Right kidney (tissue), 9 donors: ENCODE measurements around the gene TUBB8B.
"Not testable (repeated sequence)": the region's sequence is repeated elsewhere in the genome, so short reads cannot be mapped to it uniquely, and the experiment has no call there.

Experiments used
- DNase-seq: peaks from one replicate; pipeline ENCODE4 v3.0.0-alpha.2; 2016
- long read RNA-seq, 8 donors: transcript quantifications; one replicate each; lab custom pipeline, GENCODE V29; 2026

The TUBB8B gene
- long read RNA-seq, donor 1 = 0 reads
- long read RNA-seq, donor 2 = 0 reads
- long read RNA-seq, donor 3 = 0 reads
- long read RNA-seq, donor 4 = 0 reads
- long read RNA-seq, donor 5 = 0 reads
- long read RNA-seq, donor 6 = 0 reads
- long read RNA-seq, donor 7 = 0 reads
- long read RNA-seq, donor 8 = 0 reads

DNA sequence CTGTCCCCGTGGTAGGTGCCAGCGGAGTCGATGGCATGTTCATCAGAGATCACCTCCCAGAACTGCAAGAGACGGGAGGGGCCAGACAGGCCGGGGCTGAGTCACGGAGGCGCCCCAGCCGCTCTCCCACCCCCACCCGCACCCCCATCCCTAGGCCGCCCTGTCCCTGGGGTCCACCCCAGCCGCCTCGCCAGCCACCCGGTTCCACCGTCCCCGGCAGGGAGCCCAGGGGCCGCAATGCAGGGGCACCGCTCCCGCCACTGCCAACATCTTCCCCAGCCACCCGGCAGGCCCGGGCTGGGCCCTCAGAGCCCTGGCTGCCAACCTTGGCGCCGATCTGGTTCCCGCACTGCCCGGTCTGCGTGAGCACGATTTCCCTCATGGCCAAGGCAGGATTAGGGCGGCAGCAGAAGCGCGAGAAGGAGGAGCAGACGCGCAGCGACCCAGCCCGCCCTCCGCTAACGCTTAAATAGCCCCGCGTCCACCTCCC, at the start of gene TUBB8B:
Gene TUBB8B (minus strand): TSS at position 440 of the 490 bp plus-strand sequence. CDS start 58 bp downstream, at position 382.
- DNase-seq = not testable (repeated sequence)

- DNase-seq = not testable (repeated sequence)
These were observed 48.0 kb upstream of the TUBB8B start for GRCh38 chr18:97252-97914.

GRCh38 chr18:96767-97131, 47.3 kb upstream of the TUBB8B start:
- not testable (repeated sequence) for DNase-seq

GRCh38 chr18:96101-96766, 46.8 kb upstream of the TUBB8B start:
- DNase-seq = not testable (repeated sequence)

DNA sequence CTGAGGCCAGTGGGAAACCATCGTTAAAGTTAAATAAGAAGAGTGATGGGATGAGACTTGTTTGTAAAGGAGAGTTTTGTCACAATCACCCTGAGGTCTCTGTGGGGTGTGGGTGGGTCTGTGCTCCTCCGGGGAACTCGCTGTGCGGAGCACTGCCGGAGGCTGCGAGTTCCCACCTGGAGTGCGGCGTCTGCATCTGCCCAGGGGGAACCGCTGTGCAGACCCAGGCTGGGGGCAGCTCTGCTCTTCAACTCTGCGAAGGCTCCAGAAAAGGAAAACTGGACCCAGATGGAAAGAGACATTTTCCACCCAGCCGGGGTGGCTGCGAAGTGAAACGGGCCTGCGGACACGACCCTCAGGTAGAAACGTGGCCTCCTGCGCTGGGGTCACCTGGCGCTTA, 46.2 kb upstream of the TUBB8B start:
- not testable (repeated sequence) for DNase-seq

DNA sequence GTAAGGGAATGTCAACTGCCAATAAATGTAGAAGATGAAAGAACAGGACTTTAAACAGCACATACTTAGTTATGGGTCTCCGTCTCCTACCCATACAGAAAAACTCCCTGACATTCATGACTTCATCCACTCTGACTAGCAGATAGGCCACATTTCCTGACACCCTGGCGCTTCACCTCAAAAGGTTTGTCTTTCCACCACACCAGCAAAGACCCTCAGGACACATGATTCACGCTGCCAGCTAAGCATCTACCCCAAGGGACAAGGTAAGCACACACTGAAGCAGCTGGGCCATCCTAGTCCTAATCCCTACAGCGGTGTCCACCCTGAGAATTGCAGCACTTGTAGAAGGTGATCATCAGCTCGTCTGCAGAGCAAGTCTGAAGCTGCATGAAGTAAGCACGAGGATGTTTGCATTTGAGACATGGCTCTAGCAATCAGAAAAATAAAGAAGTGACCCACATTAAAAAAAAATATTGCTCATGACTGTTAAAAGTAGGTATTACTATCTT, 44.5 kb upstream of the TUBB8B start:
- not testable (repeated sequence) for DNase-seq

GRCh38 chr18:91561-91960, 42.1 kb upstream of the TUBB8B start:
- DNase-seq = not testable (repeated sequence)

DNA sequence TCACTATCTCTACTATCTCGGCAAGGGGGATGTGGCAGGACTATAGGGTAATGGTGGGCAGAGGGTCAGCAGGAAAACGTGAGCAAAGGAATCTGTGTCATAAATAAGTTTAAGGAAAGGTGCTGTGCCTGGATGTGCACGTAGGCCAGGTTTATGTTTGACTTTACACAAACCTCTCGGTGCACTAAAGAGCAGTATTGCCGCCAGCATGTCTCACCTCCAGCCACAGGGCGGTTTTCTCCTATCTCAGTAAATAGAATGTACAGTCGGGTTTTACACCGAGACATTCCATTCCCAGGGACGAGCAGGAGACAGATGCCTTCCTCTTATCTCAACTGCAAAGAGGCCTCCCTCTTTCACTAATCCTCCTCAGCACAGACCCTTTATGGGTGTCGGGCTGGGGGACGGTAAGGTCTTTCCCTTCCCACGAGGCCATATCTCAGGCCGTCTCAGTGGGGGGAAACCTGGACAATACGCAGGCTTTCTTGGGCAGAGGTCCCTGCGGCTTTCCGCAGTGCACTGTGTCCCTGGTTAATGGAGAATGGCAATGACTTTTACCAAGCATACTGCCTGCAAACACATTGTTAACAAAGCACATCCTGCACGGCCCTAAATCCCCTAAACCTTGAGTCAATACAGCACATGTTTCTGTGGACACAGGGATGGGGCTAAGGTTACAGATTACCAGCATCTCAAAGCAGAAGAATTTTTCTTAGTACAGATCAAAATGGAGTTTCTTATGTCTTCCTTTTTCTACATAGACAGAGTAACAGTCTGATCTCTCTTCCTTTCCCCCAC, 41.2 kb upstream of the TUBB8B start:
- not testable (repeated sequence) for DNase-seq

GRCh38 chr18:89124-89523, 39.7 kb upstream of the TUBB8B start:
- not testable (repeated sequence) for DNase-seq

GRCh38 chr18:84801-85200, 35.4 kb upstream of the TUBB8B start:
- not testable (repeated sequence) for DNase-seq

- not testable (repeated sequence) for DNase-seq
These were observed 33.3 kb upstream of the TUBB8B start for GRCh38 chr18:82626-83209.

DNA sequence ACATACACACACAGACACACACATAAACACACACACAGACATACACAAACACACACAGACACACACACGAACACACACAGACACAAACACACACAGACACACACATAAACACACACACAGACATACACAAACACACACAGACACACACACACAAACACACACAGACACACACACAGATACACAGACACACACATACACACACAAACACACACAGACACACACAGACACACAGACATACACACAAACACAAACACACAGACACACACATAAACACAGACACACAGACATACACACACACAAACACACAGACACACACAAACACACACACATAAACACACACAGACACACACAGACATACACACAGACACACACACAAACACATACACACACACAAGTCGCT, 31.5 kb upstream of the TUBB8B start:
- not testable (repeated sequence) for DNase-seq

DNA sequence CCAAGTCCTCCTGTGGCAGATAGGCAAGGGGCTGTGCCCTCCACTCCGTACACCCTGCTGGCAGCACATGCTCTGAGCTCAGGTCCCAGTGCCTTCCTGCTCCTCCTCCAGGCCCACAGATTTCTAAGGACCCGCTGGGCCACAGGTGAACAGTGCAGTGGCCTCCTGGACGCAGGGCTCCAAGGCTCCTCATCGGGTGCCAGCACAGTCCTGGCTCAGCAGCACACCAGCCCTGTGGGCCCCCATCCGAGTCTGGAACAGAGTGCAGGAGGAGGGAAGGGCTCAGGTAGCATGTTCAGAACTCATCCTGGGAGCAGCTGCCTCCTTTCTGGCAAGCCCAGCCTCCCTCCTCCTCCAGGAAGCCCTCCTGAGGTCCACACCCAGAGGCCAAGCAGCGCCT, 30.8 kb upstream of the TUBB8B start:
- not testable (repeated sequence) for DNase-seq

GRCh38 chr18:75525-76160, 26.2 kb upstream of the TUBB8B start:
- DNase-seq = not testable (repeated sequence)

GRCh38 chr18:73181-73777, 23.9 kb upstream of the TUBB8B start:
- DNase-seq = not testable (repeated sequence)

DNA sequence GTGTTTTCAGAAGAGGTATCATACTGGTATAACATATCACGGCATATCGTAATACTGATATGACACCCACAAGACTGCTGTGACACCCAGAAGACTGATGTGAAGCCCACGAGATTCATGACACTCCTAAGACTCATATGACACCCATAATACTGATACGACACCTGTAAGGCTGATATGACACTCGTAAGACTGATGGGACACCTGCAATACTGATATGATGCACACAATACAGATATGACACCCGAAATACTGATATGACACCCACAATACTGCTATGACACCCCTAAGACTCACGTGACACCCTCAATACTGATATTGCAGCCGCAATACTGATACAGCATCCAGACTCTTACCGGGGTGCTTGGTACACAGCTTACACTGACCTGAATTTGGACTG, 18.3 kb upstream of the TUBB8B start:
- not testable (repeated sequence) for DNase-seq

DNA sequence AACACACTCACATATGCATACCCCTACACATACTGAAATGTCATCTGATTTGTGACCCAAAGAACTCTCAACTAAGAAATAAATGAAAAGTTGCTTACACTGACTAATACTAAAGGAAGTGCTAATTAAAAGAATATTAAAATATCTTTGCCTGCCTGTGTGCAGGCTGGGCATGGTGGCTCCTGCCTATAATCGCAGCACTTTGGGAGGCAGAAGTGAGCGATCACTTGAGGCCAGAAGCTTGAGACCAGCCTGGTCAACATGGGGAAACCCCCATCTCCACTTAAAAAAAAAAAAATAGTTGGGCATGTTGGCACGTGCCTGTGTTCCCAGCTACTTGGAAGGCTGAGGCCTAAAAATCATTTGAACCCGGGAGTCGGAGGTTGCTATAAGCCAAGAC, 14.9 kb upstream of the TUBB8B start:
- not testable (repeated sequence) for DNase-seq

DNA sequence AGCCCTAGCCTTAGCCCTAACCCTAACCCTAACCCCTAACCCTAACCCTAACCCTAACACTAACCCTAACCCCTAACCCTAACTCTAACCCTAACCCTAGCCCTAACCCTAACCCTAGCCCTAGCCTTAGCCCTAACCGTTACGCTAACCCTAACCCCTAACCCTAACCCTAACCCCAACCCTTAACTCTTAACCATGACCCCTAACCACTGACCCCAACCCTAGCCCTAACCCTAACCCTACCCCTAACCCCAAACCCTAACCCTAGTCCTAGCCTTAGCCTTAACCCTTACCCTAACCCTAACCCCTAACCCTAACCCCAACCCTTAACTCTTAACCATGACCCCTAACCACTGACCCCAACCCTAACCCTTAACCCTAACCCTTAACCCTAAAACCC, 14.2 kb upstream of the TUBB8B start:
- DNase-seq = not testable (repeated sequence)

- not testable (repeated sequence) for DNase-seq
These were observed 5.0 kb upstream of the TUBB8B start for GRCh38 chr18:54388-54787.

- DNase-seq = not testable (repeated sequence)
These were observed 719 bp downstream of the TUBB8B start for GRCh38 chr18:48696-49095.

DNA sequence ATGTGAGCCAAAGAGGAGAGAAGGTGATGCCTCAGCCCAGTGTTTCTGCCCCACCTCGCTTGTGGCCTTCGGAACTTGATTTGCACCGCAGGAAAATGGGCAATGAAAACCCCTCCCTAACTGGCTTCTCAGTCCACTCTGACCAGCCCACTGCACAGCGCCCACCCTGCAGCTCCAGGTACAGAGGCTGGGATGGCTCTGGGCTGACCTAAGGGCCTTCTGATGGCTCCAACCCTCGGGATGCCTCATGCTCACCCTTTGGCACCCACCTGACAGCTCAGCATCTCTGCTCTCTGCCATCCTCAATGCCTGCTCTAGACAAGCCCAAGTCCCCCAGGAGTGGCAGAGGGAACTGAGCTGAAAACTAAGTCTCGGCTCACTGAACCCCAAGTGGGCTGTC, 36.2 kb downstream of the TUBB8B start:
- not testable (repeated sequence) for DNase-seq
